Measurements from ENCODE around the gene MYMK.
"Not testable (repeated sequence)": the region's sequence is repeated elsewhere in the genome, so short reads cannot be mapped to it uniquely, and the experiment has no call there.

MYMK gene

DNA sequence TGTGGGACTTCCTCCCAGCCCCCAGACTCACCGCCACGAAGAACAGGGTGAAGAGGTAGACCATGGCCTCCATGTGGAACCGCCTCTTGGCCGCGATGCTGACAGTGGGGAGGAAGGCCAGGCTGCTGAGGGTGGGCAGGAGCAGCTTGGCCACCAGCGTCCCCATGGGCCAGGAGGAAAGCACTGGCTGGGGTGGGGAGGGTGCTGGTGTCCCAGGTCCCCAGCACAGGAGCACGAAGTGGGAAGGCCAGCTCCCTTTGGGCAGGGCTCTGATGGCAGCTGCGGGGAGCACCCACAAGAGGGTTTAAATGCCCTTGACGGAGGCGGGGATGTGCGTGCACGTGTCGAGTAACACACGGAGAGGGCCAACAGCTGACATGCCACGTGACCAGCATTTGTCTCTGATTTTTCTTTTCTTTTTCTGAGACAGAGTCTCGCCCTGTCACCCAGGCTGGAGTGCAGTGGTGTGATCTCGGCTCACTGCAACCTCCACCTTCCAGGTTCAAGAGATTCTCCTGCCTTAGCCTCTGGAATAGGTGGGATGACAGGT, at the start of gene MYMK:
MYMK (minus strand) TSS at position 281 of the 550 bp plus-strand sequence; CDS start at position 166, 115 bp downstream.
- DNase-seq (ENCODE audit: low spot score), result no peak

- DNase-seq (ENCODE audit: low spot score), result no peak
Measured at GRCh38 chr9:133573791-133574515, 49.2 kb upstream of the MYMK start.

DNA sequence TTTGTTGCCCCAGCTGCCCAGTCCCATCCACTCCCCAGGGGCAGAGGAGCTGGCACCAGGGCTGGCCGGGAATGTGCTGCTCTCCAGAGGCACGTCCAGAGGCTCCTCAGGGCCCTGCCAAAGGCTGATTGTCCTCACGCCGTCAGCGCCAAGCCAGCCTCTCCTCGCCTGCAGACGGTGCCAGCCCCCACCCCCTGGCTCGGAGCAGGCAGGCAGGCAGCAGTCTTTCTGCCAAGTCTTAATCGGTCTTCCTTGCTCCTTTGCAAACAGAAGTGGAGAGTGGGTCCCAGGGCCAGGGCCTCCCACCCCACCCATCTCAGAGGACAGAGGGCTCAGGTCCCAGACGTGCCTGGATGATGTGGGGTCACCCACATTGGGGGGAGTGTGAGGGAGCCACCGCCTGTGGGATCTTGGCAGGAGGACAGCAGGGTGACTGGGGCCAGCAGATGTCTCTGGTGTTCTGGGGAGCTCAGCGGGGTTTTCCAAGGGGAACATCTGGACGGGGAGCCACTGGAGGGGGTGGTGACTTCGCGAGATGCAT, 48.1 kb upstream of the MYMK start:
- DNase-seq (ENCODE audit: low spot score), result peak; percentile 91

GRCh38 chr9:133571896-133572595, 47.3 kb upstream of the MYMK start:
- no peak for DNase-seq (ENCODE audit: low spot score)

DNA sequence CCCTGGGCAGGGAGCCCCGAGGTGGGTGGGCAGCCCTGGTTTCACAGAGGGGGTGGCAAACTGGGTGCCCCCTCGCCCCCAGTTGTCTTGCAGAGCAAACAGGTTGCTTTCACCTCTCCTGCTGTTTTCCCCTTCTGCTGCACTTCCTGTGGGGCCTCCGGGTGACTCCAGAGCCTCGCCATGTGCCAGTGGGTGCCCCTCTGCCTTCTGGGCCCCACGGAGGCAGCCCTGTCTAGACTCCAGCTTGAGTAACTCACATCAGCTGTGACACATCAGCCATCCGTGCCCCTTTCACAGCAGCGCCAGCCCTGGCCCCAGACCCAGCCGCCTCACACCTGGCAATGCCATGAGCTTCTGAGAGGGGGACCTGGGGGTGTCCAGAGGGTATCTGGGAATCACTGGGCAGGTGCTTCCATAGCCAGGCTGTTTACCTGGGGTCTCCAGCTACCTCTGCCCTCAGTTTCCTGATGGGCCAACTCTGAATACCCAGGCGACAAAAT, 46.7 kb upstream of the MYMK start:
- no peak for DNase-seq (ENCODE audit: low spot score)

- no peak for DNase-seq (ENCODE audit: low spot score)
Measured at GRCh38 chr9:133570691-133571080, 45.9 kb upstream of the MYMK start.

DNA sequence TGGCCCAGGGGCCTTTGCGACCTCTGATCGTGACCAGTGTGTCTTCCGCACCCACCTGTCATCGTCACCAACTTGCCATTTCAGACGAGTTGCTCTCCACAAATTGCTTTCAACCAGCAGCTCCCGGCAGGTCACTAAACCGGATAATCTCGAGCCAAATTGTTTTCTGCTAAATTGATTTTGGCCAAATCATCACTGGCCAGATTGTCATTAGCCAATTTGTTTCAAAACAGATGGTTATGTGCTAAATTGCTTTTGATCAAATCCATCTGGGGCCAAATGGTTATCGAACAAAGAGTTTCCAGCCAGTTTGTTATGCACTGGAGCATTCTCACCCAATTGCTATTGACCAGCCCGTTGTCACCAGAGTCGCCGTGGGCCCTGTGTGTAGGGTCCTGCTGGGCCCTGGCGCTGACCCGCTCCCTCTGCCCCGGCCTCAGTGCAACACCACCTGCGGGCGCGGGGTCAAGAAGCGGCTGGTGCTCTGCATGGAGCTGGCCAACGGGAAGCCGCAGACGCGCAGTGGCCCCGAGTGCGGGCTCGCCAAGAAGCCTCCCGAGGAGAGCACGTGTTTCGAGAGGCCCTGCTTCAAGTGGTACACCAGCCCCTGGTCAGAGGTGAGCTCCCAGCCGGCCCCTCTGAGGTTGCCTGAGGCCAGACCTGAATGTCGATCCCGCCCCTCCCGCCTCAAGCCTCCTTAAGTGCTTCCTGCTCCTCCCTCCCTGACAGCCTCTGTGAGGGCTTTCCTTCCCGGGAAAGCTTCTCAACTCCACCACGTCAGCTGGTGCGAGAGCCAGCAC, 45.3 kb upstream of the MYMK start:
- DNase-seq (ENCODE audit: low spot score), result no peak

DNA sequence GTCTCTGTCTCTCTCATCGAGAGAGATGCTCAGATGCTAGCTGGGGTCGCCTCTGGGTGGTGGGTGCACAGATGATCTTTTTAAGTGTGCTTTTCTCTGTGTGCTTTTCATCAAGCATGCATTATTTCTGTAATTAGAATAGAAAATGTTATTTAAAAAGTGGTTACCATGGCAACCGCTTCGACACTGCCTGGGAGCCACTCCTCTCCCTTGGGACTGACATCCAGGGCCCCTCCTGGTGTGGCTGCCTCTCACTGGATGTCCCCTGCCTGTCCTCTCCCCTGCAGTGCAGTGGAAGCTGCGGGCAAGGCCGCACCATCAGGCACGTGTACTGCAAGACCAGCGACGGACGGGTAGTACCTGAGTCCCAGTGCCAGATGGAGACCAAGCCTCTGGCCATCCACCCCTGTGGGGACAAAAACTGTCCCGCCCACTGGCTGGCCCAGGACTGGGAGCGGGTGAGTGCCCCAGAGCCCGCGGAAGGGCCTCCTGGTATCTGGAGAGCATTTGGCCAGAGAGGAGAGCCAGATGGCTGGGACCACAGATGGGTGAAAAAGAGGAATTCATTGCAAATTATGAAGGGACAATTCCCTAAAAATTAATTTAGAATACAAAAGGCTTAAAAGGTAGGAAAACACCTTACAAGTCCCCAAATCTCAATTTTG, 44.5 kb upstream of the MYMK start:
- no peak for DNase-seq (ENCODE audit: low spot score)

DNA sequence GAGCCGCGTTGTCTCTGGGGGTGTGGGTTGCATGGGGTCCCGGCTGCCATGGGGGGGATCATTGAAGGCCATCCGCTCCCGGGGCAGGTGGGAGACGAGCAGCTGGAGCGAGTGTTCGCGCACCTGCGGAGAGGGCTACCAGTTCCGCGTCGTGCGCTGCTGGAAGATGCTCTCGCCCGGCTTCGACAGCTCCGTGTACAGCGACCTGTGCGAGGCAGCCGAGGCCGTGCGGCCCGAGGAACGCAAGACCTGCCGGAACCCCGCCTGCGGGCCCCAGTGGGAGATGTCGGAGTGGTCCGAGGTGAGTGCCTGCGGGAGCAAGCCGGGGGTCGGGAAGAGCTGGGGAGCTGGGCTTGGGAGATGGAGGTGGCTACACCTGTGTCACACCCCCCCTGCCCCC, 43.4 kb upstream of the MYMK start:
- no peak for DNase-seq (ENCODE audit: low spot score)

GRCh38 chr9:133566817-133567216, 42.1 kb upstream of the MYMK start:
- no peak for DNase-seq (ENCODE audit: low spot score)

GRCh38 chr9:133566382-133566781, 41.6 kb upstream of the MYMK start:
- no peak for DNase-seq (ENCODE audit: low spot score)

- no peak for DNase-seq (ENCODE audit: low spot score)
Measured at GRCh38 chr9:133564451-133565116, 39.8 kb upstream of the MYMK start.

DNA sequence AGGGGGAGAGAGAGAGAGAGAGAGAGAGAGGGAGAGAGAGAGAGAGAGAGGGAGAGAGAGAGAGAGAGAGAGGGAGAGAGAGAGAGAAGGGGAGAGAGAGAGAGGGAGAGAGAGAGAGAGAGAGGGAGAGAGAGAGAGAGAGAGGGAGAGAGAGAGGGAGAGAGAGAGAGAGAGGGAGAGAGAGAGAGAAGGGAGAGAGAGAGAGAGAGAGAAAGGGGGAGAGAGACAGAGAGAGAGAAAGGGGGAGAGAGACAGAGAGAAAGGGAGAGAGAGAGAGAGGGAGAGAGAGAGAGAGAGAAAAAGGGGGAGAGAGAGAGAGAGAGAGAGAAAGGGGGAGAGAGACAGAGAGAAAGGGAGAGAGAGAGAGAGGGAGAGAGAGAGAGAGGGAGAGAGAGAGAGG, 39.1 kb upstream of the MYMK start:
- not testable (repeated sequence) for DNase-seq (ENCODE audit: low spot score)

DNA sequence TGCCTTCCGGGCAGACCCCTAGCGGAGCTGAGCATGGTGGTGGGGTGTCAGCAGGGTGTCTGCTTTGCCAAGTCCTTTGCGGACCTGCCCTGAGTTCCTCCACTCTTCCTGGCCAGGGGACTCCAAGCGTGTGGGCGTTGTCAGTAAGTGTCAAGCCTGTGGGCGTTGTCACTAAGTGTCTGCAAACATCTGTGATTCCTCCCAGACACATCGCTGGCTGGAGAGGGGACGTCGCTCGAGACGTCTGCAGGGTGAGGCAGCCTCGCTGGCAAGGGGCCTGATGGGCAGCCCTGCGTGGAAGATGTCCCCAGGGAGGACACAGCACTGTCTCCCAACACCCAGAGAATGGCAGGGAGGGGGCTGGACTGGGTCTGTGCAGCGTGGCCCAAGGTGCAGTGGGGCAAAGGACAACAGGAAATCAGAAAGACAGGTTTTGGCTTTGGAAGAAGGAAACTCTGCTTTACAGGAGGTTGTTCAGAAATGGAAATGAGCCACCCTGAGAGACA, 38.6 kb upstream of the MYMK start:
- no peak for DNase-seq (ENCODE audit: low spot score)

GRCh38 chr9:133562611-133563290, 38.0 kb upstream of the MYMK start:
- no peak for DNase-seq (ENCODE audit: low spot score)

- DNase-seq (ENCODE audit: low spot score), result no peak
Measured at GRCh38 chr9:133561976-133562554, 37.3 kb upstream of the MYMK start.

DNA sequence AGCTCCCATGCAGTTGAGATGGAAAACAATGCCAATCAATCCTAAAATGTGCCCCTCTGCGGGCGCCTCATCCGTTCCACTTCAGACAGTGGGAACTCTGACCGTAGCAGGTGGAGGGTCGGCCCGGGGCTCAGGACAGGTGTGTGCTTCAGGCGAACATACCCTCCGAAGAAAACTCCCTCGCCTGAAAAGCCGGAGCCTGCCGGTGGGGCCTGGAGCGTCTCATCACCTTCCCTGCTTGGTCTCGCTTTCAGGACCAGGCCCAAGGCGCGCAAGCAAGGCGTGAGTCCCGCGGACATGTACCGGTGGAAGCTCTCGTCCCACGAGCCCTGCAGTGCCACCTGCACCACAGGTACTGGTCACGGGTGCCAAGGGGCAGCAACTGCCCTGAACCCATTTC, 36.2 kb upstream of the MYMK start:
- DNase-seq (ENCODE audit: low spot score), result no peak

GRCh38 chr9:133560311-133560710, 35.6 kb upstream of the MYMK start:
- no peak for DNase-seq (ENCODE audit: low spot score)

GRCh38 chr9:133558191-133559126, 33.7 kb upstream of the MYMK start:
- DNase-seq (ENCODE audit: low spot score), result peak; percentile 59
